ENCODE results near the gene ZNF490.

DNA sequence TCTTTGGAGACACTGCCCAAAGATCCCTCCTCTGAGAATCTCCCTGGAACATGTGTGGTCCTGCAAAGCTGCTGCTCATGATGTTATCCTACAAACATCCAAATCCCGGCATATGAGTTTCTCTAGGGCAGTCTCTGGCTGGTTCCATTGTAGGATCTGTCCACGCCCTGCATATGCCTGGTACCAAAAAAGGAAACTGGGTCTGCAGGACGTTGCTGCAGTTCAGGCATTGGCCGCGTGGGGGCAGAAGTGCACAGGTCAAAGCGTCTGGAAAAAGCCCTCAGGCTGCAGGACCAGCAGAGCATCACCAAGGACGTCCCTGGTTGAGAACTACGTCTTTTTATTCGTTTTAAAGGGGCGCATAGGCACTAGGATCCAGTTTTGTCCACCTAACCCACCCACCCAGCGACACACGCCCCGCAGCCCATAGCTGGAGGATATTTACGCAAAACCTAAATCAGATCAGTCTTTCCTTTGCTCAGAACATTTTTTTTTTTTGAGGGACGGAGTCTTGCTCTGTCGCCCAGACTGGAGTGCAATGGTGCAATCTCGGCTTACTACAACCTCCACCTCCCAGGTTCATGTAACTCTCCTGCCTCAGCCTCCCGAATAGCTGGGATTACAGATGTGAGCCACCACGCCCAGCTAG, 46.5 kb downstream of the ZNF490 start:
- TF ChIP-seq POLR2A (IDR thresholded peaks at IDR 0.05; ENCODE audit: low read length) (no peak), GATA1 (IDR thresholded peaks at IDR 0.05; ENCODE audit: low read depth, low read length) (no peak)

All from erythroblast (primary cell).